ENCODE data around the gene CELSR2.

DNA sequence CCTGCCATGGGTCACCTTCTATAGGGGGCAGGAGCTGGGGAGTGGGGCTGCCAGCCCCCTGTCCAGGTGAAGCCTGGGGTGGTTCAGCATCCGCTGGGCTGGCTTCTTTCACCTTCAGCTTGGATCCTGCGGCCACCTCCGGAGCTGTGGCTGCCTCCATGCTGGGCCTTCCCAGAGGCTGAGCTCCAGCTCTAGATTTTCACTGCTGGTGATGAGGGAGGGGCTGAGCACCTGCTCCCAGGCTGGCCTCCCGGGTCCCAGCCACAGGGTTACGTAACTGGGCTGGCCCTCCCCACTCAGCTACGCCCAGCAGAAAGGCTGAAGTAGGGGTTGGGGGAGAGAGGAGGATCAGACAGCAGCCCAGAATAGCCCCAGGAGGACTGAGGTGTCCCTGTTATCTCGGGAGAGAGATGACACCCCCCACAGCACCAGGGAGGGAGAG is 57.5 kb downstream of the CELSR2 start, which contains the start of gene MYBPHL:
- no peak for TF ChIP-seq POLR2A (IDR thresholded peaks at IDR 0.05; ENCODE audit: low read depth, low read length)
- no peak for TF ChIP-seq POLR2AphosphoS5 (IDR thresholded peaks at IDR 0.05; ENCODE audit: low read depth, low read length)
- no peak for TF ChIP-seq TAF1 (IDR thresholded peaks at IDR 0.05; ENCODE audit: borderline replicate concordance, low read depth, low read length)
